Testis (tissue), 3 donors: Measurements from ENCODE around the gene ABCB9. TPM values are rescaled to one million over a fixed set of nuclear protein-coding genes. Genes with fewer than 3 reads are reported as not detected.

Experiments
- DNase-seq: peaks from one replicate; pipeline ENCODE4 v3.0.0-alpha.2; 2019
- H3K27ac ChIP-seq, 2 donors: fragments of 200-600 bp; sonication (generic); one replicate each; pipeline ENCODE4 v1.5.1; 2019
- H3K27me3 ChIP-seq: fragments of 200-600 bp; sonication (generic); one replicate; pipeline ENCODE4 v1.5.1; 2019
- H3K36me3 ChIP-seq: fragments of 200-600 bp; sonication (generic); one replicate; pipeline ENCODE4 v1.5.1; 2017; ENCODE audit warnings: low read depth; ENCODE audit errors: missing control alignments
- H3K4me1 ChIP-seq: fragments of 200-600 bp; sonication (generic); one replicate; pipeline ENCODE4 v1.5.1; 2019
- H3K4me3 ChIP-seq, 2 donors: fragments of 200-600 bp; sonication (generic); one replicate each; pipeline ENCODE4 v1.5.1; 2017 to 2019
- H3K9me3 ChIP-seq: fragments of 200-600 bp; sonication (generic); one replicate; pipeline ENCODE4 v1.5.1; 2017
- POLR2A ChIP-seq: fragments of 450-650 bp; IDR thresholded peaks from one replicate; pipeline ENCODE4 v1.6.1; 2017; ENCODE audit warnings: antibody characterized with exemption, mild to moderate bottlenecking, moderate library complexity
- WGBS, 2 donors: methylation state at CpG; one replicate each; pipeline ENCODE4 v1.1.5; 2018; 5-methylcytosine and 5-hydroxymethylcytosine counted together
- intact Hi-C: fragments of 100-400 bp; cut with DNase I; formaldehyde crosslinking; loops from one replicate; pipeline ENCODE4 v1.15.1; 2023; ENCODE audit warnings: low total_unique reads
- polyA plus RNA-seq: library from polyadenylated mRNA; stranded (reverse); fragments of 350-450 nt; fragmentation: Illumina TruSeq; extraction: RNeasy Lipid Tissue Mini Kit (QIAGEN cat#74804); gene quantifications from one replicate; pipeline ENCODE4 v1.2.3, GENCODE V29; 2014; ENCODE audit warnings: low read depth, low replicate concordance; ENCODE audit not compliant: insufficient read depth
- total RNA-seq, 2 donors: library from RNA; depleted of rRNA; stranded (reverse); fragments of >200 nt; gene quantifications; one replicate each; pipeline ENCODE4 v1.2.3, GENCODE V29; 2016
- TF ChIP-seq, protein P1 (sequence below), 3 experiments: fragments of 450-650 bp in 2 of 3; fragments of 200-600 bp in 1 of 3; sonication (generic) in 1 of 3; IDR thresholded peaks; one replicate each; pipeline ENCODE4 v1.5.1; 2016 to 2019; ENCODE audit warnings: antibody characterized with exemption in 3 of 3, mild to moderate bottlenecking in 2 of 3, moderate library complexity in 1 of 3

The ABCB9 gene
- total and polyA plus RNA-seq, 3 donors from 2014 or later, result 41.6 to 82.8 (median 75.3) TPM

DNA sequence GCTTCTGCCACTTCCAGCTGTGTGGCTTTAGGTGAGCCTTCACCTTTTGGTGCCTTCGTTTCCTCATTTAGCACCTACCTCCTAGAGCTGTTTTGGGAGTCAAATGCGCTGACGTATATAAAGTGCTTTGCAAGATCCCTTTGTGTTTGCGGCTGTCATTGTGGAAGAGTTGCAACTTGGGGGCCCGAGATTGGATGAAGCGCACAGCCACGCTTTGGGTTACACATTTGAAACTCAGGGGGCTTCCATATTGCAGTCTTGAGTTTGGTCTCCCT, 13.6 kb upstream of the ABCB9 start:
- 4% methylated on average over 7 of the region's 7 CpGs for WGBS, 2 donors
- peak overlapping the region; percentile 94 to 97 for H3K4me3 ChIP-seq
- no peaks in the 10 kb centered on the region for H3K36me3 ChIP-seq
- no peak for TF ChIP-seq POLR2A
- TF ChIP-seq, protein P1, sequence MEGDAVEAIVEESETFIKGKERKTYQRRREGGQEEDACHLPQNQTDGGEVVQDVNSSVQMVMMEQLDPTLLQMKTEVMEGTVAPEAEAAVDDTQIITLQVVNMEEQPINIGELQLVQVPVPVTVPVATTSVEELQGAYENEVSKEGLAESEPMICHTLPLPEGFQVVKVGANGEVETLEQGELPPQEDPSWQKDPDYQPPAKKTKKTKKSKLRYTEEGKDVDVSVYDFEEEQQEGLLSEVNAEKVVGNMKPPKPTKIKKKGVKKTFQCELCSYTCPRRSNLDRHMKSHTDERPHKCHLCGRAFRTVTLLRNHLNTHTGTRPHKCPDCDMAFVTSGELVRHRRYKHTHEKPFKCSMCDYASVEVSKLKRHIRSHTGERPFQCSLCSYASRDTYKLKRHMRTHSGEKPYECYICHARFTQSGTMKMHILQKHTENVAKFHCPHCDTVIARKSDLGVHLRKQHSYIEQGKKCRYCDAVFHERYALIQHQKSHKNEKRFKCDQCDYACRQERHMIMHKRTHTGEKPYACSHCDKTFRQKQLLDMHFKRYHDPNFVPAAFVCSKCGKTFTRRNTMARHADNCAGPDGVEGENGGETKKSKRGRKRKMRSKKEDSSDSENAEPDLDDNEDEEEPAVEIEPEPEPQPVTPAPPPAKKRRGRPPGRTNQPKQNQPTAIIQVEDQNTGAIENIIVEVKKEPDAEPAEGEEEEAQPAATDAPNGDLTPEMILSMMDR (IDR thresholded peaks at IDR 0.05), result no peak
- no peaks in the 10 kb centered on the region for H3K27me3 ChIP-seq
- intact Hi-C loops, result loop anchor here (5.0 to 10.0 kb wide), 2 partner anchors 165 to 252 kb away; partner anchors contain the start of genes MPHOSPH9 and MTRFR
- H3K9me3 ChIP-seq, result no peaks in the 10 kb centered on the region
- DNase-seq, result no peak
- H3K4me1 ChIP-seq, result peaks cover 56% of the 10 kb centered on the region
- H3K27ac ChIP-seq, result peak overlapping the region in 1 of 2 donors; percentile 92

DNA sequence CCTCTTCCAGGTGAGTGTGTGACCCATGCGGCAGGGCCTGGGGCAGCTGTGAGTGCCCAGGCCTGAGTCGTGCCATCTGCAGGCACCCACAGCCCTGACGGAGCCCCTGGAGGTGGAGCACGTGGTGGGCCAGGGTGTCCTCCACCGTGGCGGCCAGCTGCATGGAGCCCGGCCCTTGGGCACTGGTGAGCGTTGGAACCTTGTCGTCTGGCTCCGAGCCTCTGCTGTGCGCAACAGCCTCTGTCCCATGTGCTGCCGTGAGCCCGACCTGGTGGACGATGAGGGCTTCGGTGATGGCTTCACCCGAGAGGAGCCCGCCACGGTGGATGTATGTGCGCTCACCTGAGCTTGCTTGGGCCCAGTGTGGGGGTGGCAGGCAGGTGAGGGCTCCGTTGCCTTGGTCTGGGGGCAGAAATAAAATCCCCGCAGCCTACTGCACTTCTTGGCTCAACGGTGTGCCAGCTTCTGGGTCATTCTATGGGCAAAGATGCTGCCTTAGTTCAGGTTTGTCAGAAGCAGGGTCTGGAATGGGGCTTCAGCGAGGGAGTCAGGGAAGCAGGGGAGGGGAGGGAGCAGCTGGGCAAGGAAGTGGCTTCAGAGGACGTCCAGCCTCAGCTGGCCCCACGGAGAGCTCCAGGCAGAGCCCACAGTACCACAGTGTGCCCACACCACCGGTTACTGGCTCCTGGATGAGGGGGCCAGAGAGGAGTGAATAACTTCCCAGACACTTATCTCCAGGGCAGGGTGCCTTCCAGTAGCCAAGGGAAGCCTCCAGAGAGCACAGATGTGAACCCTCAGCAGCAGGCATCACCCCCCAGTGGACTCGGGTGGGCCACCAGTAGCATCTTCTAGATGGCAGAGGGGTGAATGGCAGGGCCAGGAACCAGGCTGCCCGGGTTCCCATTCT, 13.0 kb upstream of the ABCB9 start:
- no peaks in the 10 kb centered on the region for H3K36me3 ChIP-seq
- no peak for TF ChIP-seq POLR2A
- TF ChIP-seq, protein P1 (IDR thresholded peaks at IDR 0.05), result no peak
- intact Hi-C loops, result no loop called here
- H3K4me3 ChIP-seq, result no peak overlapping the region
- H3K9me3 ChIP-seq, result no peaks in the 10 kb centered on the region
- DNase-seq, result no peak
- peaks cover 51% of the 10 kb centered on the region for H3K4me1 ChIP-seq
- WGBS, 2 donors, result 58 to 75% methylated on average over 12 to 28 of the region's 28 CpGs
- H3K27me3 ChIP-seq, result no peaks in the 10 kb centered on the region
- H3K27ac ChIP-seq, result no peak overlapping the region

DNA sequence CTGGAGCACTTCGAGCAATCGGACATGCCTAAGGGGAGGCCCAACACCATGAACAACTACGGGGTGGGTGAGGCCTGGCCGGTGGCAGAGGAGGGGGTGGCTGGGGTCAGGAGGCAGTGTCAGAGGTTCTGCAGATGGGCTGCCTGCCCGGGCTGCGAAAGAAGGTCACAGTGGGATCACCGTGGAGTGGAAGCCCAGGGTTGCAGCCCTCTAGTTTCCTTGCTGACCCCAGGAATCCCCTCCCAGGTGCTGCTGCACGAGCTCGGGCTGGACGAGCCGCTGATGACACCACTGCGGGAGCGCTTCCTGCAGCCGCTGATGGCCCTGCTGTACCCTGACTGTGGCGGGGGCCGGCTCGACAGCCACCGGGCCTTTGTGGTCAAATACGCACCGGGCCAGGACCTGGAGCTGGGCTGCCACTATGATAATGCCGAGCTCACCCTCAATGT, 12.3 kb upstream of the ABCB9 start:
- intact Hi-C loops, result no loop called here
- Histone ChIP-seq H3K27ac (no peak overlapping the region), H3K27me3 (no peaks in the 10 kb centered on the region), H3K4me1 (peaks cover 51% of the 10 kb centered on the region), H3K9me3 (no peaks in the 10 kb centered on the region), H3K4me3 (no peak overlapping the region), H3K36me3 (no peaks in the 10 kb centered on the region)
- TF ChIP-seq POLR2A, result no peak
- TF ChIP-seq, protein P1 (IDR thresholded peaks at IDR 0.05), result no peak
- DNase-seq, result no peak
- WGBS, 2 donors, result 90 to 96% methylated on average over 5 to 21 of the region's 21 CpGs

DNA sequence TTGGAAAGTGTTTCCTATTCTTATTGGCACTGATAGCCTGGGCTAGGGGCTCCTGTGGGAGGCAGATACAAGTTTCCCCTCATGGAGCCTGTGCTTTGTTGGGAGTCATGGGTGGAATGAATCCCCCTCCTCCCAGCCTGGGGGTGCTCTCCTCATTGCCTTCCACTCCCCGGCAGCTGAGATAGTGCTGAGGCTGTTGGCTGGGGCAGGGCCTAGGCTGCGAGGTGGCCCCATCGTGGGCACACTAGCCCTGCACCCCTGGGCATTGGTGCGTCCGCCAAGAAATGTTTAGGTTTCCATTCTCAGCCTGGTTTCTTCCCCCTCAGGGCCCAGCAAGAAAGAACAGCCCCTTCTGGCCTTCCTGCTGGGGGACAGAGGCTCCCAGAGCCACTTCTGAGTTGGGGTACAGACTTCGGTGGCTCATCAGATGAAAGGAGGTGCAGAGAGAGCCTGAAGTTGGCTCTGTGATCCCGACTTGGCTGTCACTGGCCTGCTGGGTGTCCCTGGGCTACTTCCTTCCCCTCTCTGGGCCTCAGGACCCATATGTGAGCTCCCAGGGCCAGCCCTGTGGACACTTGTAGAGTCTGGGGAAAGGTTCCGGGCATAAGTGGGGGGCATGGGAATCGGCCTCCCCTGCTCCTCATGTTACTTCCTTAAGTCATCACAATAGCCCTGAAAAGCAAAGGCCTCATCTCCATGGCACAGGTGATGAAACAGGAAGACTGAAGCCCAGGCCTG, 11.6 kb upstream of the ABCB9 start:
- no peaks in the 10 kb centered on the region for H3K9me3 ChIP-seq
- no peaks in the 10 kb centered on the region for H3K36me3 ChIP-seq
- no peak overlapping the region for H3K4me3 ChIP-seq
- H3K4me1 ChIP-seq, result peaks cover 44% of the 10 kb centered on the region
- DNase-seq, result no peak
- intact Hi-C loops, result no loop called here
- no peak overlapping the region for H3K27ac ChIP-seq
- TF ChIP-seq, protein P1 (IDR thresholded peaks at IDR 0.05), result no peak
- no peak for TF ChIP-seq POLR2A
- 88% methylated on average over 8 to 9 of the region's 9 CpGs for WGBS, 2 donors
- no peaks in the 10 kb centered on the region for H3K27me3 ChIP-seq
